Measurements from ENCODE around the gene SLC2A1. TPM values are rescaled to one million over a fixed set of nuclear protein-coding genes. Genes with fewer than 3 reads are reported as not detected.

Gene SLC2A1
- total RNA-seq, 1 experiment from 2014 or later: 422 TPM

- Histone ChIP-seq H3K9me3 (no peaks in the 10 kb centered on the region), H3K4me1 (peaks cover 58% of the 10 kb centered on the region), H3K36me3 (ENCODE audit: control insufficient read depth, insufficient read depth, low read length) (no peaks in the 10 kb centered on the region), H3K4me3 (ENCODE audit: low read depth, low read length) (no peak overlapping the region), H3K27me3 (replicated peaks; ENCODE audit: control insufficient read depth, insufficient read depth, low read length) (no peaks in the 10 kb centered on the region)
- H3K27ac Mint-ChIP-seq (ENCODE audit: unreplicated experiment): peak overlapping the region; percentile 56
- H3K4me1 Mint-ChIP-seq (ENCODE audit: low read depth, unreplicated experiment): peaks cover 24% of the 10 kb centered on the region
- H3K36me3 Mint-ChIP-seq (ENCODE audit: insufficient read depth, unreplicated experiment): no peaks in the 10 kb centered on the region
- no peaks in the 10 kb centered on the region for H3K9me3 Mint-ChIP-seq (ENCODE audit: unreplicated experiment)
- intact Hi-C loops (cut with micrococcal nuclease; ENCODE audit: unreplicated experiment): no loop called here
- DNase-seq: no peak
- no TSS peak for BruUV-seq (replicated peaks)
- H3K27me3 Mint-ChIP-seq (ENCODE audit: insufficient read depth, unreplicated experiment): no peaks in the 10 kb centered on the region
- no peak for TF ChIP-seq CTCF (IDR thresholded peaks at IDR 0.05; ENCODE audit: insufficient read depth in 1 of 2, low read depth in 1 of 2, low read length in 1 of 2, severe bottlenecking in 1 of 2, unreplicated experiment in 1 of 2)
- H3K4me3 Mint-ChIP-seq (ENCODE audit: unreplicated experiment): no peak overlapping the region
- CTCF ChIA-PET: interaction anchor here (0.6 kb wide), 1 partner anchor 73 kb away, joined by 3 read pairs; no protein-coding TSS in a partner anchor
- POLR2A ChIA-PET: no interaction called here
Measured at GRCh38 chr1:43002116-43002515, 43.4 kb upstream of the SLC2A1 start.

GRCh38 chr1:43001434-43001833, 42.8 kb upstream of the SLC2A1 start:
- Histone ChIP-seq H3K27me3 (replicated peaks; ENCODE audit: control insufficient read depth, insufficient read depth, low read length) (no peaks in the 10 kb centered on the region), H3K4me3 (ENCODE audit: low read depth, low read length) (no peak overlapping the region), H3K36me3 (ENCODE audit: control insufficient read depth, insufficient read depth, low read length) (no peaks in the 10 kb centered on the region), H3K9me3 (no peaks in the 10 kb centered on the region), H3K4me1 (peaks cover 51% of the 10 kb centered on the region)
- no peak for DNase-seq
- Mint-ChIP-seq H3K27ac (ENCODE audit: unreplicated experiment) (peak overlapping the region; percentile 14), H3K4me3 (ENCODE audit: unreplicated experiment) (no peak overlapping the region), H3K9me3 (ENCODE audit: unreplicated experiment) (no peaks in the 10 kb centered on the region), H3K4me1 (ENCODE audit: low read depth, unreplicated experiment) (peaks cover 24% of the 10 kb centered on the region), H3K36me3 (ENCODE audit: insufficient read depth, unreplicated experiment) (no peaks in the 10 kb centered on the region), H3K27me3 (ENCODE audit: insufficient read depth, unreplicated experiment) (no peaks in the 10 kb centered on the region)
- BruUV-seq (replicated peaks): no TSS peak
- POLR2A ChIA-PET: no interaction called here
- intact Hi-C loops (cut with micrococcal nuclease; ENCODE audit: unreplicated experiment): no loop called here
- CTCF ChIA-PET: no interaction called here
- no peak for TF ChIP-seq CTCF (IDR thresholded peaks at IDR 0.05; ENCODE audit: insufficient read depth in 1 of 2, low read depth in 1 of 2, low read length in 1 of 2, severe bottlenecking in 1 of 2, unreplicated experiment in 1 of 2)

DNA sequence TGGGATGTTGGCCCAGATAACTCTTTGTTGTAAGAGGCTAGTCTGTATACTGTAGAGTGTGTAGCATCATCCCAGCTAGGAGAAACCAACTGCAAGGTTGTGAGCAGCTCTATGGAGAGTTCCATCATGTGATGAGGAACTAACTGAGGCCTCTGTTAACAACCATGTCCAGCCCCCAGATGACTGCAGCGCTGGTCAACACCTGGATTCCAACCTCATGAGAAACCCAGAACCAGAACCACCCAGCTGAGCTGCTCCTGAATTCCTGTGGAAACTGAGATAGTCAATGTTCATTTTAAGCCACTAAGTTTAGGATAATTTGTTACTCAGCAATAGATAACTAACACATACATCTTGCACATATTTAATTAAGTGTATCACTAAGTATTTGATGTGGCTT, 41.6 kb upstream of the SLC2A1 start:
- Mint-ChIP-seq H3K4me3 (ENCODE audit: unreplicated experiment) (no peak overlapping the region), H3K27ac (ENCODE audit: unreplicated experiment) (no peak overlapping the region), H3K9me3 (ENCODE audit: unreplicated experiment) (no peaks in the 10 kb centered on the region), H3K4me1 (ENCODE audit: low read depth, unreplicated experiment) (peaks cover 19% of the 10 kb centered on the region), H3K36me3 (ENCODE audit: insufficient read depth, unreplicated experiment) (no peaks in the 10 kb centered on the region), H3K27me3 (ENCODE audit: insufficient read depth, unreplicated experiment) (no peaks in the 10 kb centered on the region)
- no TSS peak for BruUV-seq (replicated peaks)
- no peak for DNase-seq
- Histone ChIP-seq H3K4me1 (peaks cover 39% of the 10 kb centered on the region), H3K36me3 (ENCODE audit: control insufficient read depth, insufficient read depth, low read length) (no peaks in the 10 kb centered on the region), H3K9me3 (no peaks in the 10 kb centered on the region), H3K27me3 (replicated peaks; ENCODE audit: control insufficient read depth, insufficient read depth, low read length) (no peaks in the 10 kb centered on the region), H3K4me3 (ENCODE audit: low read depth, low read length) (no peak overlapping the region)
- POLR2A ChIA-PET: no interaction called here
- intact Hi-C loops (cut with micrococcal nuclease; ENCODE audit: unreplicated experiment): no loop called here
- no peak for TF ChIP-seq CTCF (IDR thresholded peaks at IDR 0.05; ENCODE audit: insufficient read depth in 1 of 2, low read depth in 1 of 2, low read length in 1 of 2, severe bottlenecking in 1 of 2, unreplicated experiment in 1 of 2)
- CTCF ChIA-PET: no interaction called here

Data from Caco-2 (cell line).